ENCODE measurements around the gene LINC00237.

GRCh38 chr20:21117521-21117920 lies 11.4 kb upstream of the LINC00237 start:
- no peak for TF ChIP-seq CTCF (IDR thresholded peaks at IDR 0.05; ENCODE audit: low read length)
- TF ChIP-seq EZH2 (optimal IDR thresholded peaks at IDR 0.05; ENCODE audit: low read depth, low read length) = no peak
- TF ChIP-seq EZH2phosphoT487 (IDR thresholded peaks at IDR 0.05; ENCODE audit: low read length) = no peak

All from MM.1S (cell line).